ENCODE data around the gene PVRIG.

DNA sequence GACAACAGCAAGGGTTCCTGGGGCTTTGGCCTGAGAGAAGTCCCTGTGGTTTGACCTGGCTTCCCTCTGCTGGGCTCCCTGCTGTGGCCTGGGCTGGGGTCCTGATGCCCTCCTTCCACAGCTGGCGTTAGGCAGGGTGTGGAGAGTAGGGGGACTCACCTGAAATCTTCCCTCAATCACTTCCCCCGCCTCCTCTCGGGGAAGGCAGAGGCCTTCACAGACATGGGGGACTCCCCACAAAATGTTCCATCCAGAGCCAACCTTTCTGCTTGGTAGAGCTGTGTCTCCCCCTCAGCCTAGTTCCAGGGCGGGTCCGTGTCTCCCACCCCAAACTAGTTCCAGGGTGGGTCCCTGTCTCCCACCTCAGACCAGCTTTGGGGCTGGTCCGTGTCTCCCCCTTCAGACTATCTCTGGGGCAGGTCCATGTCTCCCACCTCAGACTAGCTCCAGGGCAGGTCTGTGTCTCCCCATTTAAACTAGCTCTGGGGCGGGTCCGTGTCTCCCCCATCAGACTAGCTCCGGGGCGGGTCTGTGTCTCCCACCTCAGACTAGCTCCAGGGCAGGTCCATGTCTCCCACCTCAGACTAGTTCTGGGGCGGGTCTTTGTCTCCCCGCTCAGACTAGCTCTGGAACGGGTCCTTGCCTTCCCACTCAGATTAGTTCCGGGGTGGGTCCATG is 2.2 kb downstream of the PVRIG start:
- no peak for TF ChIP-seq EZH2 (IDR thresholded peaks at IDR 0.05; ENCODE audit: borderline replicate concordance, low read depth, low read length, poor library complexity, severe bottlenecking)
- TF ChIP-seq, protein P1, sequence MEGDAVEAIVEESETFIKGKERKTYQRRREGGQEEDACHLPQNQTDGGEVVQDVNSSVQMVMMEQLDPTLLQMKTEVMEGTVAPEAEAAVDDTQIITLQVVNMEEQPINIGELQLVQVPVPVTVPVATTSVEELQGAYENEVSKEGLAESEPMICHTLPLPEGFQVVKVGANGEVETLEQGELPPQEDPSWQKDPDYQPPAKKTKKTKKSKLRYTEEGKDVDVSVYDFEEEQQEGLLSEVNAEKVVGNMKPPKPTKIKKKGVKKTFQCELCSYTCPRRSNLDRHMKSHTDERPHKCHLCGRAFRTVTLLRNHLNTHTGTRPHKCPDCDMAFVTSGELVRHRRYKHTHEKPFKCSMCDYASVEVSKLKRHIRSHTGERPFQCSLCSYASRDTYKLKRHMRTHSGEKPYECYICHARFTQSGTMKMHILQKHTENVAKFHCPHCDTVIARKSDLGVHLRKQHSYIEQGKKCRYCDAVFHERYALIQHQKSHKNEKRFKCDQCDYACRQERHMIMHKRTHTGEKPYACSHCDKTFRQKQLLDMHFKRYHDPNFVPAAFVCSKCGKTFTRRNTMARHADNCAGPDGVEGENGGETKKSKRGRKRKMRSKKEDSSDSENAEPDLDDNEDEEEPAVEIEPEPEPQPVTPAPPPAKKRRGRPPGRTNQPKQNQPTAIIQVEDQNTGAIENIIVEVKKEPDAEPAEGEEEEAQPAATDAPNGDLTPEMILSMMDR (conservative IDR thresholded peaks at IDR 0.05; ENCODE audit: low read depth, low read length), result no peak
